Transverse colon (tissue), 4 donors: ENCODE results near the gene AMPD3.

ENCODE experiments used
- EP300 ChIP-seq: sonication (generic); formaldehyde crosslinking; IDR thresholded peaks from one replicate; pipeline ENCODE4 v1.6.1; 2017; ENCODE audit warnings: antibody characterized with exemption, low read depth
- POLR2A ChIP-seq: fragments of 450-650 bp; IDR thresholded peaks from one replicate; pipeline ENCODE4 v1.6.1; 2016; ENCODE audit warnings: antibody characterized with exemption, mild to moderate bottlenecking, moderate library complexity
- POLR2AphosphoS5 ChIP-seq, 3 donors: sonication (generic); formaldehyde crosslinking; IDR thresholded peaks; one replicate each; pipeline ENCODE4 v1.6.1; 2016; ENCODE audit warnings: antibody characterized with exemption in 3 of 3
- TF ChIP-seq, protein P1 (sequence below), 5 experiments: fragments of 200-600 bp in 3 of 5; fragments of 450-650 bp in 2 of 5; sonication (generic) in 3 of 5; IDR thresholded peaks; 1 replicate in 2 of 5; 2 replicates in 3 of 5; pipeline ENCODE4 v1.5.1; 2016 to 2017; ENCODE audit warnings: antibody characterized with exemption in 5 of 5, inconsistent platforms in 3 of 5, mild to moderate bottlenecking in 2 of 5, moderate library complexity in 1 of 5

DNA sequence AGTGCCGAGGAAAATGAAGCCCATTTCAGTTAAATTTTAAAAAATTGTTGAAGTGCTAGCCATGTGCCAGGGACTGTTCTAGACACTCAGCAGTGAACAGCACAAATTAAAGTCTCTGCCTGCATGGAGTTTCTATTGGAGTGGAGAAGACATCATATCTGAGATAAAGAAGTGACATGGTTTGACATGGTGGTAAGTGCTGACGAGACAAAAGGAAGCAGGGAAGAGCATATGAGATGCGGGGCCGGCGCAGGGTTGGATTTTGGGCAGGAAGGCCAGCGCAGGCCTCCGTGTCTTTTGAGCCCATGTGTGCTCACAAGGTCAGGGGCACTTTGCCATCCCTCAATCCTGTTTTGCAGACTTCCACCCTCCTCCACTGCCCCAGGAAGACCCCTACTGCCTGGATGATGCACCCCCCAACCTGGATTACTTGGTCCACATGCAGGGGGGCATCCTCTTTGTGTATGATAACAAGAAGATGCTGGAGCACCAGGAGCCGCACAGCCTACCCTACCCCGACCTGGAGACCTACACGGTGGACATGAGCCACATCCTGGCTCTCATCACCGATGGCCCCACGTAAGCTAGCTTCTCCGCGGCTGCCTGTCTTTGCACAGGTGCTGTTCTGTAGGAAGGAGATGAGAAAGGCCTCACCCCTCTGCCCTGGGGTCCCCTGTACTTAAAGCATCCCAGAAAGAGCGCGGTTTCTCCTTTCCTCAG, 29.6 kb downstream of the AMPD3 start:
- TF ChIP-seq, protein P1, sequence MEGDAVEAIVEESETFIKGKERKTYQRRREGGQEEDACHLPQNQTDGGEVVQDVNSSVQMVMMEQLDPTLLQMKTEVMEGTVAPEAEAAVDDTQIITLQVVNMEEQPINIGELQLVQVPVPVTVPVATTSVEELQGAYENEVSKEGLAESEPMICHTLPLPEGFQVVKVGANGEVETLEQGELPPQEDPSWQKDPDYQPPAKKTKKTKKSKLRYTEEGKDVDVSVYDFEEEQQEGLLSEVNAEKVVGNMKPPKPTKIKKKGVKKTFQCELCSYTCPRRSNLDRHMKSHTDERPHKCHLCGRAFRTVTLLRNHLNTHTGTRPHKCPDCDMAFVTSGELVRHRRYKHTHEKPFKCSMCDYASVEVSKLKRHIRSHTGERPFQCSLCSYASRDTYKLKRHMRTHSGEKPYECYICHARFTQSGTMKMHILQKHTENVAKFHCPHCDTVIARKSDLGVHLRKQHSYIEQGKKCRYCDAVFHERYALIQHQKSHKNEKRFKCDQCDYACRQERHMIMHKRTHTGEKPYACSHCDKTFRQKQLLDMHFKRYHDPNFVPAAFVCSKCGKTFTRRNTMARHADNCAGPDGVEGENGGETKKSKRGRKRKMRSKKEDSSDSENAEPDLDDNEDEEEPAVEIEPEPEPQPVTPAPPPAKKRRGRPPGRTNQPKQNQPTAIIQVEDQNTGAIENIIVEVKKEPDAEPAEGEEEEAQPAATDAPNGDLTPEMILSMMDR (IDR thresholded peaks at IDR 0.05): no peak
- TF ChIP-seq POLR2A: no peak
- TF ChIP-seq POLR2AphosphoS5 (IDR thresholded peaks at IDR 0.05): no peak
- TF ChIP-seq EP300: no peak
